GM12878 (cell line): ENCODE results near the gene RALBP1. TPM values are rescaled to one million over a fixed set of nuclear protein-coding genes. Genes with fewer than 3 reads are reported as not detected.

Experiments used
- ATAC-seq: fragments of 200-7000 bp; cut with Tn5 transposase; 3 replicates; pipeline ENCODE4 v1.9.1; 2020; ENCODE audit warnings: mild to moderate bottlenecking, moderate library complexity
- BruUV-seq: library from RNA; stranded (reverse); fragments of 400-500 nt; replicated peaks from 2 replicates; lab custom pipeline; 2021; lab: Mats Ljungman, UMichigan
- CTCF ChIA-PET: fragments of 300-600 bp; sonication (Branson Sonifier 250); formaldehyde crosslinking; extraction: SDS; loops from one replicate; lab custom pipeline; 2021; ENCODE audit warnings: inconsistent platforms; lab: Yijun Ruan, JAX
- POLR2A ChIA-PET: fragments of 350-600 bp; formaldehyde crosslinking; extraction: SDS; loops from one replicate; lab custom pipeline; 2021; ENCODE audit warnings: inconsistent platforms; lab: Charles Lee
- RAD21 ChIA-PET: fragments of 300-600 bp; sonication (Branson Sonifier 250); formaldehyde crosslinking; loops from one replicate; lab custom pipeline; 2023; ENCODE audit warnings: antibody characterized with exemption; ENCODE audit not compliant: unreplicated experiment; lab: Charles Lee
- SMC1A ChIA-PET: fragments of 300-600 bp; sonication (Branson Sonifier 250); formaldehyde crosslinking; loops from one replicate; lab custom pipeline; 2023; ENCODE audit not compliant: unreplicated experiment, uncharacterized antibody; lab: Charles Lee
- DNase-seq: peaks from one replicate; pipeline ENCODE4 v3.0.0-alpha.2; 2011; ENCODE audit warnings: low read depth, low spot score
- FAIRE-seq: peaks from 3 replicates; lab custom pipeline; 2011; peaks lifted over from hg19 to GRCh38; lab: Jason Lieb, UNC
- H2AFZ ChIP-seq: 2 replicates; pipeline ENCODE4 v1.6.0; 2011; ENCODE audit warnings: low read depth, low read length, control low read depth; ENCODE audit not compliant: control insufficient read depth
- H3K27ac ChIP-seq: 2 replicates; pipeline ENCODE4 v1.5.1; 2011; ENCODE audit warnings: control low read depth; ENCODE audit not compliant: control insufficient read depth, insufficient read depth
- H3K27me3 ChIP-seq, 2 experiments: replicated peaks in 1 of 2; 2 replicates each; pipeline versions ENCODE4 v1.6.0 to v1.6.1; 2011; ENCODE audit warnings: low read length in 1 of 2; ENCODE audit not compliant: control insufficient read depth in 2 of 2, insufficient read depth in 2 of 2
- H3K36me3 ChIP-seq, 2 experiments: 2 replicates each; pipeline ENCODE4 v1.5.1; 2011; ENCODE audit warnings: low read length in 1 of 2; ENCODE audit not compliant: control insufficient read depth in 2 of 2, insufficient read depth in 2 of 2
- H3K4me1 ChIP-seq: 2 replicates; pipeline ENCODE4 v1.6.1; 2011; ENCODE audit warnings: mild to moderate bottlenecking, low read length, moderate library complexity, mixed read lengths; ENCODE audit not compliant: control insufficient read depth, insufficient read depth
- H3K4me2 ChIP-seq: 2 replicates; pipeline ENCODE4 v1.6.0; 2011; ENCODE audit warnings: control low read depth; ENCODE audit not compliant: control insufficient read depth, insufficient read depth
- H3K4me3 ChIP-seq: fragments of 200-600 bp; sonication (generic); 2 replicates; pipeline ENCODE4 v1.5.1; 2016
- H3K79me2 ChIP-seq: 2 replicates; pipeline ENCODE4 v1.6.0; 2011; ENCODE audit warnings: low read length; ENCODE audit not compliant: control insufficient read depth, insufficient read depth
- H3K9ac ChIP-seq: 2 replicates; pipeline ENCODE4 v1.8.0; 2011; ENCODE audit warnings: low read length, control low read depth, mixed read lengths; ENCODE audit not compliant: control insufficient read depth, insufficient read depth
- H3K9me3 ChIP-seq: replicated peaks from 3 replicates; pipeline ENCODE4 v1.5.1; 2011; ENCODE audit warnings: mild to moderate bottlenecking, low read length; ENCODE audit not compliant: control insufficient read depth, insufficient read depth
- H4K20me1 ChIP-seq: 2 replicates; pipeline ENCODE4 v1.6.0; 2011; ENCODE audit not compliant: control insufficient read depth, insufficient read depth
- BRCA1 ChIP-seq: IDR thresholded peaks from 2 replicates; pipeline ENCODE4 v1.6.1; 2011; ENCODE audit warnings: low read depth, low read length, improper control_type of control experiment
- CBX5 ChIP-seq: sonication (generic); IDR thresholded peaks from 2 replicates; pipeline ENCODE4 v1.6.1; 2016; ENCODE audit warnings: low read depth, moderate library complexity, mild to moderate bottlenecking, inconsistent platforms
- EED ChIP-seq: sonication (generic); IDR thresholded peaks from 2 replicates; pipeline ENCODE4 v1.6.1; 2016; ENCODE audit warnings: antibody characterized with exemption, low read depth
- NBN ChIP-seq: fragments of 450-650 bp; IDR thresholded peaks from 2 replicates; pipeline ENCODE4 v1.6.1; 2016
- POLR2AphosphoS2 ChIP-seq: IDR thresholded peaks from 2 replicates; pipeline ENCODE4 v1.6.1; 2011; ENCODE audit warnings: low read depth, mild to moderate bottlenecking, low read length, improper control_type of control experiment, moderate library complexity
- SKIL ChIP-seq: fragments of 450-650 bp; IDR thresholded peaks from 2 replicates; pipeline ENCODE4 v1.6.1; 2017; ENCODE audit warnings: mild to moderate bottlenecking, low read depth, inconsistent platforms; ENCODE audit not compliant: poor library complexity, severe bottlenecking
- SREBF1 ChIP-seq: IDR thresholded peaks from 2 replicates; pipeline ENCODE4 v1.6.1; 2012; ENCODE audit warnings: mild to moderate bottlenecking, low read length
- WGBS: methylation state at CpG from one replicate; pipeline ENCODE4 v1.1.6; 2016; ENCODE audit warnings: low lambda C conversion rate; ENCODE audit not compliant: insufficient replicate concordance, insufficient coverage; ENCODE audit errors: missing lambda C conversion rate; 5-methylcytosine and 5-hydroxymethylcytosine counted together
- in situ Hi-C: fragments of 300-500 bp; cut with MboI; formaldehyde crosslinking; loops from 9 replicates; pipeline ENCODE4 v1.14.3; 2018; ENCODE audit warnings: mixed read lengths
- intact Hi-C: fragments of 100-400 bp; cut with micrococcal nuclease; formaldehyde crosslinking; loops from one replicate; pipeline ENCODE4 v1.14.2; 2022; ENCODE audit not compliant: unreplicated experiment
- polyA plus RNA-seq, 11 experiments: library from polyadenylated mRNA; depleted of rRNA in 4 of 11; unstranded in 6 of 11; stranded (reverse) in 5 of 11; fragments of >200 nt; fragmentation: Nextera tagmentation in 4 of 11; fragmentation: Illumina TruSeq in 1 of 11; extraction: Ambion mirVana in 4 of 11; extraction: Trizol in 1 of 11; gene quantifications; 1 replicate in 1 of 11; 2 replicates in 10 of 11; pipeline versions ENCODE4 v1.2.1 to v1.2.3, GENCODE V29; 2011 to 2016; ENCODE audit warnings: inconsistent platforms in 2 of 11, missing spikeins in 2 of 11, low read depth in 1 of 11
- total RNA-seq, 4 experiments: library from RNA; depleted of rRNA in 3 of 4; stranded (reverse); fragments of >200 nt in 3 of 4; fragmentation: Illumina TruSeq in 1 of 4; extraction: Trizol in 1 of 4; gene quantifications; 2 replicates each; pipeline versions ENCODE4 v1.2.1 to v1.2.3, GENCODE V29; 2013 to 2021
- TF ChIP-seq, protein P1 (sequence below): fragments of 150-350 bp; IDR thresholded peaks from 2 replicates; pipeline ENCODE4 v1.6.1; 2014; ENCODE audit warnings: mild to moderate bottlenecking, low read depth, low read length
- TF ChIP-seq, protein P2 (sequence below): fragments of 450-650 bp; IDR thresholded peaks from 2 replicates; pipeline ENCODE4 v1.6.1; 2017; ENCODE audit warnings: antibody characterized with exemption, mild to moderate bottlenecking, moderate library complexity

RALBP1 gene
- total and polyA plus RNA-seq, 10 of the 15 experiments (the other 5 are each of a cell fraction or from before 2014, with no cell fraction given): 11.2 to 46.9 (median 41.8) TPM

GRCh38 chr18:9447334-9447733 lies 28.0 kb upstream of the RALBP1 start:
- Histone ChIP-seq H3K36me3 (no peaks in the 10 kb centered on the region), H3K4me2 (no peak overlapping the region), H3K9ac (no peak overlapping the region), H3K4me3 (no peak overlapping the region), H3K4me1 (no peaks in the 10 kb centered on the region), H3K79me2 (no peaks in the 10 kb centered on the region), H3K27ac (no peak overlapping the region), H3K9me3 (peaks cover 4% of the 10 kb centered on the region; the same call in 2 of the 3 replicates), H3K27me3 (no peaks in the 10 kb centered on the region), H4K20me1 (no peaks in the 10 kb centered on the region), H2AFZ (no peak overlapping the region)
- SMC1A ChIA-PET: interaction anchor here (1.0 kb wide), 1 partner anchor 22 kb away, joined by 4 read pairs; no protein-coding TSS in a partner anchor
- CTCF ChIA-PET: no interaction called here
- in situ Hi-C loops: no loop called here
- no peak for ATAC-seq
- DNase-seq: no peak
- no peak for TF ChIP-seq NBN
- TF ChIP-seq CBX5: peak; percentile 32; the same call in 1 of the 2 replicates
- no peak for TF ChIP-seq SREBF1
- no peak for TF ChIP-seq POLR2AphosphoS2
- TF ChIP-seq, protein P1, sequence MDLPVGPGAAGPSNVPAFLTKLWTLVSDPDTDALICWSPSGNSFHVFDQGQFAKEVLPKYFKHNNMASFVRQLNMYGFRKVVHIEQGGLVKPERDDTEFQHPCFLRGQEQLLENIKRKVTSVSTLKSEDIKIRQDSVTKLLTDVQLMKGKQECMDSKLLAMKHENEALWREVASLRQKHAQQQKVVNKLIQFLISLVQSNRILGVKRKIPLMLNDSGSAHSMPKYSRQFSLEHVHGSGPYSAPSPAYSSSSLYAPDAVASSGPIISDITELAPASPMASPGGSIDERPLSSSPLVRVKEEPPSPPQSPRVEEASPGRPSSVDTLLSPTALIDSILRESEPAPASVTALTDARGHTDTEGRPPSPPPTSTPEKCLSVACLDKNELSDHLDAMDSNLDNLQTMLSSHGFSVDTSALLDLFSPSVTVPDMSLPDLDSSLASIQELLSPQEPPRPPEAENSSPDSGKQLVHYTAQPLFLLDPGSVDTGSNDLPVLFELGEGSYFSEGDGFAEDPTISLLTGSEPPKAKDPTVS: no peak
- TF ChIP-seq EED: no peak
- no peak for TF ChIP-seq BRCA1
- TF ChIP-seq, protein P2, sequence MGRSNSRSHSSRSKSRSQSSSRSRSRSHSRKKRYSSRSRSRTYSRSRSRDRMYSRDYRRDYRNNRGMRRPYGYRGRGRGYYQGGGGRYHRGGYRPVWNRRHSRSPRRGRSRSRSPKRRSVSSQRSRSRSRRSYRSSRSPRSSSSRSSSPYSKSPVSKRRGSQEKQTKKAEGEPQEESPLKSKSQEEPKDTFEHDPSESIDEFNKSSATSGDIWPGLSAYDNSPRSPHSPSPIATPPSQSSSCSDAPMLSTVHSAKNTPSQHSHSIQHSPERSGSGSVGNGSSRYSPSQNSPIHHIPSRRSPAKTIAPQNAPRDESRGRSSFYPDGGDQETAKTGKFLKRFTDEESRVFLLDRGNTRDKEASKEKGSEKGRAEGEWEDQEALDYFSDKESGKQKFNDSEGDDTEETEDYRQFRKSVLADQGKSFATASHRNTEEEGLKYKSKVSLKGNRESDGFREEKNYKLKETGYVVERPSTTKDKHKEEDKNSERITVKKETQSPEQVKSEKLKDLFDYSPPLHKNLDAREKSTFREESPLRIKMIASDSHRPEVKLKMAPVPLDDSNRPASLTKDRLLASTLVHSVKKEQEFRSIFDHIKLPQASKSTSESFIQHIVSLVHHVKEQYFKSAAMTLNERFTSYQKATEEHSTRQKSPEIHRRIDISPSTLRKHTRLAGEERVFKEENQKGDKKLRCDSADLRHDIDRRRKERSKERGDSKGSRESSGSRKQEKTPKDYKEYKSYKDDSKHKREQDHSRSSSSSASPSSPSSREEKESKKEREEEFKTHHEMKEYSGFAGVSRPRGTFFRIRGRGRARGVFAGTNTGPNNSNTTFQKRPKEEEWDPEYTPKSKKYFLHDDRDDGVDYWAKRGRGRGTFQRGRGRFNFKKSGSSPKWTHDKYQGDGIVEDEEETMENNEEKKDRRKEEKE: no peak
- TF ChIP-seq SKIL: no peak
- FAIRE-seq: no peak
- BruUV-seq: no TSS peak
- POLR2A ChIA-PET: no interaction called here
- RAD21 ChIA-PET: no interaction called here
- 76% methylated on average over 7 of the region's 7 CpGs for whole genome bisulfite sequencing
- intact Hi-C loops: no loop called here
